ENCODE measurements around the gene PRR5. TPM values are rescaled to one million over a fixed set of nuclear protein-coding genes. Genes with fewer than 3 reads are reported as not detected.

PRR5 gene
- total RNA-seq, 1 experiment from 2014 or later: 11.8 TPM

GRCh38 chr22:44709881-44710392 is 7.9 kb downstream of the PRR5 start:
- peaks cover 7 to 28% of the 10 kb centered on the region in 2 experiments for H3K4me1 Mint-ChIP-seq
- WGBS (ENCODE audit: extremely low coverage, insufficient read length, low lambda C conversion rate): no CpG with 5 or more reads among the region's 12 CpGs
- H3K27ac Mint-ChIP-seq: no peak overlapping the region

More at GRCh38 chr22:44709881-44710392, 7.9 kb downstream of the PRR5 start:
- Histone ChIP-seq H3K79me2 (ENCODE audit: insufficient read depth, low read length) (no peaks in the 10 kb centered on the region), H3K79me1 (ENCODE audit: insufficient read depth, low read depth, low read length, poor library complexity, severe bottlenecking) (no peaks in the 10 kb centered on the region), H3K27ac (ENCODE audit: insufficient read length, low read depth, low read length) (no peak overlapping the region), H2AK5ac (ENCODE audit: insufficient read length, low read length) (no peak overlapping the region), H3K18ac (ENCODE audit: insufficient read length, low read depth, low read length) (no peak overlapping the region), H4K5ac (ENCODE audit: insufficient read length, low read depth, low read length) (no peak overlapping the region), H2BK120ac (ENCODE audit: low read depth, low read length, poor library complexity, severe bottlenecking) (no peak overlapping the region), H3K23me2 (ENCODE audit: insufficient read length, low read depth, low read length, poor library complexity, severe bottlenecking) (no peaks in the 10 kb centered on the region), H2BK5ac (ENCODE audit: insufficient read length, low read length) (no peak overlapping the region), H4K91ac (ENCODE audit: insufficient read length, low read depth, low read length) (no peak overlapping the region), H3K4ac (ENCODE audit: low read depth, low read length) (no peak overlapping the region), H3K23ac (ENCODE audit: insufficient read length, low read depth, low read length) (no peak overlapping the region), H3K56ac (ENCODE audit: insufficient read length, low read depth, low read length) (no peak overlapping the region), H4K20me1 (ENCODE audit: control insufficient read depth, insufficient read depth, insufficient read length) (peaks cover 3% of the 10 kb centered on the region), H3K27me3 (ENCODE audit: insufficient read depth, low read length) (no peaks in the 10 kb centered on the region), H2BK20ac (ENCODE audit: low read depth, low read length, poor library complexity, severe bottlenecking) (no peak overlapping the region), H3K9me3 (ENCODE audit: control insufficient read depth, low read depth, low read length) (no peaks in the 10 kb centered on the region), H2BK15ac (ENCODE audit: low read depth, low read length) (no peak overlapping the region), H4K8ac (replicated peaks; ENCODE audit: insufficient read length, low read depth, low read length) (no peak overlapping the region), H3K4me1 (ENCODE audit: insufficient read depth, low read length) (no peaks in the 10 kb centered on the region), H3T11ph (ENCODE audit: low read length) (no peak overlapping the region), H3K9ac (ENCODE audit: extremely low read depth, insufficient read length, low read length) (no peak overlapping the region), H2BK12ac (ENCODE audit: insufficient read length, low read depth, low read length) (no peak overlapping the region), H2AFZ (ENCODE audit: low read length) (no peak overlapping the region), H3K4me2 (ENCODE audit: insufficient read depth, insufficient read length, low read length) (no peak overlapping the region), H3K14ac (ENCODE audit: insufficient read depth, low read length) (no peak overlapping the region)
- Mint-ChIP-seq H3K9me3 (no peaks in the 10 kb centered on the region), H3K4me3 (0 out of 5 replicates have a peak overlapping the region, but pooled peaks of 1 of the 2 experiments have one; percentile 5), H3K27me3 (ENCODE audit: low read depth) (peaks cover 8% of the 10 kb centered on the region), H3K36me3 (ENCODE audit: insufficient read depth in 1 of 3, low read depth in 3 of 3) (peaks cover 0 to 4% (median 3%) of the 10 kb centered on the region in 3 experiments; a peak in 2 of 7 replicates)
- TF ChIP-seq, protein P1, sequence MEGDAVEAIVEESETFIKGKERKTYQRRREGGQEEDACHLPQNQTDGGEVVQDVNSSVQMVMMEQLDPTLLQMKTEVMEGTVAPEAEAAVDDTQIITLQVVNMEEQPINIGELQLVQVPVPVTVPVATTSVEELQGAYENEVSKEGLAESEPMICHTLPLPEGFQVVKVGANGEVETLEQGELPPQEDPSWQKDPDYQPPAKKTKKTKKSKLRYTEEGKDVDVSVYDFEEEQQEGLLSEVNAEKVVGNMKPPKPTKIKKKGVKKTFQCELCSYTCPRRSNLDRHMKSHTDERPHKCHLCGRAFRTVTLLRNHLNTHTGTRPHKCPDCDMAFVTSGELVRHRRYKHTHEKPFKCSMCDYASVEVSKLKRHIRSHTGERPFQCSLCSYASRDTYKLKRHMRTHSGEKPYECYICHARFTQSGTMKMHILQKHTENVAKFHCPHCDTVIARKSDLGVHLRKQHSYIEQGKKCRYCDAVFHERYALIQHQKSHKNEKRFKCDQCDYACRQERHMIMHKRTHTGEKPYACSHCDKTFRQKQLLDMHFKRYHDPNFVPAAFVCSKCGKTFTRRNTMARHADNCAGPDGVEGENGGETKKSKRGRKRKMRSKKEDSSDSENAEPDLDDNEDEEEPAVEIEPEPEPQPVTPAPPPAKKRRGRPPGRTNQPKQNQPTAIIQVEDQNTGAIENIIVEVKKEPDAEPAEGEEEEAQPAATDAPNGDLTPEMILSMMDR (conservative IDR thresholded peaks at IDR 0.05): no peak
- DNase-seq: no peak
